Right lobe of liver (tissue), 6 donors: ENCODE data around the gene CTSH. TPM values are rescaled to one million over a fixed set of nuclear protein-coding genes. Genes with fewer than 3 reads are reported as not detected.

Experiments
- ATAC-seq, 4 donors: fragments of 200-7000 bp; cut with Tn5 transposase; one replicate each; pipeline ENCODE4 v1.9.1; 2020; ENCODE audit warnings: mild to moderate bottlenecking in 4 of 4, moderate library complexity in 4 of 4
- DNase-seq, 3 donors: peaks; one replicate each; pipeline ENCODE4 v3.0.0-alpha.2; 2020
- H3K27ac ChIP-seq, 3 donors: fragments of 200-600 bp; one replicate each; pipeline ENCODE4 v1.8.0; 2022
- H3K27me3 ChIP-seq, 2 donors: fragments of 200-600 bp; one replicate each; pipeline ENCODE4 v1.8.0; 2022
- H3K36me3 ChIP-seq, 4 donors: fragments of 200-600 bp; sonication (generic) in 1 of 4; one replicate each; pipeline versions ENCODE4 v1.5.1 to v1.8.0; 2017 to 2022; ENCODE audit warnings: control low read depth in 1 of 4
- H3K4me1 ChIP-seq, 4 donors: fragments of 200-600 bp; sonication (generic) in 1 of 4; one replicate each; pipeline versions ENCODE4 v1.5.1 to v1.8.0; 2017 to 2022; ENCODE audit warnings: control low read depth in 1 of 4
- H3K4me3 ChIP-seq, 3 donors: fragments of 200-600 bp; one replicate each; pipeline ENCODE4 v1.8.0; 2022
- H3K9me3 ChIP-seq, 4 donors: fragments of 200-600 bp; sonication (generic) in 1 of 4; one replicate each; pipeline versions ENCODE4 v1.5.1 to v1.8.0; 2017 to 2022; ENCODE audit warnings: control low read depth in 1 of 4
- CTCF ChIP-seq, 4 donors: fragments of 200-600 bp in 3 of 4; fragments of 450-650 bp in 1 of 4; IDR thresholded peaks; one replicate each; pipeline versions ENCODE4 v1.5.1 to v1.8.0; 2016 to 2022; ENCODE audit warnings: antibody characterized with exemption in 4 of 4, mild to moderate bottlenecking in 2 of 4
- POLR2A ChIP-seq: fragments of 450-650 bp; IDR thresholded peaks from one replicate; pipeline ENCODE4 v1.6.1; 2017; ENCODE audit warnings: antibody characterized with exemption, mild to moderate bottlenecking
- WGBS: methylation state at CpG from one replicate; pipeline ENCODE4 v1.1.6; 2018; ENCODE audit warnings: low coverage, low lambda C conversion rate; ENCODE audit not compliant: insufficient coverage; ENCODE audit errors: missing lambda C conversion rate; 5-methylcytosine and 5-hydroxymethylcytosine counted together
- intact Hi-C, 2 donors: fragments of 100-400 bp; cut with DNase I; formaldehyde crosslinking; loops; one replicate each; pipeline versions ENCODE4 v1.11.2 to v1.14.1; 2022
- total RNA-seq, 6 experiments: library from RNA; depleted of rRNA in 2 of 6; stranded (reverse); fragments of >200 nt in 2 of 6; fragmentation: NEBNext Ultra II Directional in 3 of 6; extraction: Animal tissue kit (Norgen Biotek cat#: 25700) in 3 of 6; gene quantifications; one replicate each; pipeline versions ENCODE4 v1.1.0 to v1.2.4, GENCODE V29; 2016 to 2023
- donor health status: DM: no; HTN: yes; CAD: no.
- donor health status: DM: no; HTN: no; CAD: no.
- donor health status: DM: no; HTN: no; CAD: no.
- donor health status: DM: no; HTN: yes; CAD: no.
- donor health status: DM: no; HTN: yes; CAD: no.

Gene CTSH
- total RNA-seq, 6 experiments from 2014 or later: 32.0 to 183 (median 98.1) TPM

DNA sequence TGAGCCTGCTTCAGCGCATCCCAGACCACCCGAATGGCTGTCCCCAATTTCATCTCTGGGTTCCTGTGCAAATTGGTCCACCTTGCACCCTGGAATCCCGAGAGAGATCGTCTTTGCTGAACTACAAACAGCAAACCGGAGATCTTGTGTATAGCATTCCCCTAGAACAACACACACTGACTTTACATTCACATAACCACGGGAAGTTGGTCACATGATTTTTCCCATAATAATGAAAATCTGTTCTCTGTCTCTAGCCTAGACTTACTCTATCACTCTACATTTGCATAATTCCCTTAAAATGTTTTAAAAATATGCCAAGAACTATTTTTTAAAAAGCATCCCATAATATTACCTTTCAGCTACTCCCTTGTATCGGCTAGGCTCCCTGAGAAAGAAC, 34.6 kb downstream of the CTSH start:
- Histone ChIP-seq H3K27ac (no peak overlapping the region), H3K4me1 (peaks cover 0 to 43% (median 7%) of the 10 kb centered on the region in 4 donors), H3K27me3 (no peaks in the 10 kb centered on the region), H3K9me3 (no peaks in the 10 kb centered on the region), H3K36me3 (peaks cover 5 to 38% (median 10%) of the 10 kb centered on the region in 4 donors), H3K4me3 (no peak overlapping the region)
- ATAC-seq (no peak), DNase-seq (no peak)
- no peak for TF ChIP-seq POLR2A
- TF ChIP-seq CTCF (IDR thresholded peaks at IDR 0.05): no peak
- WGBS: 74% methylated on average over 7 of the region's 7 CpGs
- intact Hi-C loops: no loop called here

DNA sequence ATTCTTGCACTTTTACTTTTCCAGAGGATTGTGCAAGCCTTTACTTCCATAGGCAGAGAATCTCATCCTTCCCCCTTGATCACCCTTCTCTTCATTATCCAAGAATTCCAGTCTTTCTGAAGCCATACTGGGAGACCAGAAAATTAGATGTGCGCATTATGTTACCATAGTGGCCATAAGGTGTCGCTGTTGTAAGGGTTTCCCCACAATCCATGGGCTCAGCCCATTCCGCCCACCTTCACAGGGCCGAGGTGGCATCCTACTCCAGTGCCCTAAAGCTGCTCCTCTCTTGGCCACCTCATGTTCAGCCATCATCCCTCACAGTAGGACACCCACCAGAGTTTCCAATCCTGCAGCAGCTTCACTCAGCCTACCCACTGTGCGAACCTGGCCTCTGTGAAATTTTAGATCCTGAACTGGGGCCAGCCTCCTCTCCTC, 35.0 kb downstream of the CTSH start:
- Histone ChIP-seq H3K27me3 (no peaks in the 10 kb centered on the region), H3K36me3 (peaks cover 5 to 41% (median 10%) of the 10 kb centered on the region in 4 donors), H3K4me1 (peaks cover 0 to 44% (median 8%) of the 10 kb centered on the region in 4 donors), H3K9me3 (no peaks in the 10 kb centered on the region), H3K27ac (no peak overlapping the region), H3K4me3 (no peak overlapping the region)
- peak; percentile 56 to 67 (median 63) for TF ChIP-seq CTCF (IDR thresholded peaks at IDR 0.05)
- no peak for TF ChIP-seq POLR2A
- DNase-seq (no peak), ATAC-seq (peak; percentile 49 to 69 (median 62))
- intact Hi-C loops: no loop called here
- WGBS: 44% methylated on average over 3 of the region's 5 CpGs

GRCh38 chr15:78909160-78909695, 35.6 kb downstream of the CTSH start:
- H3K4me3 ChIP-seq: no peak overlapping the region
- H3K27me3 ChIP-seq: no peaks in the 10 kb centered on the region
- no peak for TF ChIP-seq CTCF (IDR thresholded peaks at IDR 0.05)
- no peak for TF ChIP-seq POLR2A
- intact Hi-C loops: no loop called here
- peaks cover 5 to 47% (median 12%) of the 10 kb centered on the region in 4 donors for H3K36me3 ChIP-seq
- H3K9me3 ChIP-seq: no peaks in the 10 kb centered on the region
- H3K27ac ChIP-seq: no peak overlapping the region
- ATAC-seq: no peak
- WGBS: 27% methylated on average over 3 of the region's 3 CpGs
- no peak for DNase-seq
- peaks cover 0 to 43% (median 8%) of the 10 kb centered on the region in 4 donors for H3K4me1 ChIP-seq

DNA sequence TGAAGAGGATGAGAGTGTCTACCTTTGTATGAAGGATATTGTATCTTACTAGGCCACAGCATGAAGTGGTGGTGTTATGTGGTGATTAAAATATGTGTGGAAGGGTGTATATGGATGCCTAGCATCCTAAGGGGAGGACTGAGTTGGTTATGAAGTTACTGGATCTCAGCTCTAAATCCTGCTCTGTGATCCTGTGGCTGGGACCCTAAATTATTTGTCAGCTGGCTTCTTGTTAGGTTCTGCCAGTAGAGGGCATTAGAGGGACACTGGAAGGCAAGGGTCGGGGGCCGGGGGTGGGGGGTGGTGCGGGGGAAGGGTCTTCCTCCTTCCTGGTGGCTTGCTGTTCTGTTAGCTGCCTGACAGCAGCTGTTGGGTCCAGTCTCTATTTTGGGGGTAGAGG, 37.3 kb downstream of the CTSH start:
- H3K9me3 ChIP-seq: no peaks in the 10 kb centered on the region
- H3K4me3 ChIP-seq: no peak overlapping the region
- ATAC-seq: no peak
- H3K4me1 ChIP-seq: peaks cover 0 to 28% (median 8%) of the 10 kb centered on the region in 4 donors
- H3K27me3 ChIP-seq: no peaks in the 10 kb centered on the region
- intact Hi-C loops: no loop called here
- H3K36me3 ChIP-seq: peaks cover 5 to 59% (median 15%) of the 10 kb centered on the region in 4 donors
- H3K27ac ChIP-seq: no peak overlapping the region
- no peak for TF ChIP-seq POLR2A
- peak in 3 of 4 donors; percentile 7 to 30 (median 7) for TF ChIP-seq CTCF (IDR thresholded peaks at IDR 0.05)
- no peak for DNase-seq
- WGBS: no CpG with 5 or more reads among the region's 3 CpGs
